Stomach (tissue), 9 donors: ENCODE measurements around the gene DGCR6L. TPM values are rescaled to one million over a fixed set of nuclear protein-coding genes. Genes with fewer than 3 reads are reported as not detected.
"Not testable (repeated sequence)": the region's sequence is repeated elsewhere in the genome, so short reads cannot be mapped to it uniquely, and the experiment has no call there.

Source experiments
- DNase-seq, 2 donors: peaks; one replicate each; pipeline versions ENCODE4 v3.0.0 to v3.0.0-alpha.2; 2013 to 2019
- H3K27ac ChIP-seq, 5 donors: fragments of 200-600 bp in 4 of 5; sonication (generic) in 4 of 5; one replicate each; pipeline ENCODE4 v1.5.1; 2013 to 2019; ENCODE audit warnings: mild to moderate bottlenecking in 1 of 5, moderate library complexity in 1 of 5
- H3K27me3 ChIP-seq, 3 donors: fragments of 200-600 bp; sonication (generic); one replicate each; pipeline ENCODE4 v1.5.1; 2017 to 2019; ENCODE audit warnings: mixed run types in 1 of 3
- H3K36me3 ChIP-seq, 4 donors: fragments of 200-600 bp; sonication (generic); 1 replicate in 3 of 4; 2 replicates in 1 of 4; pipeline ENCODE4 v1.5.1; 2016 to 2019
- H3K4me1 ChIP-seq, 4 donors: fragments of 200-600 bp; sonication (generic); one replicate each; pipeline ENCODE4 v1.5.1; 2016 to 2019
- H3K4me3 ChIP-seq, 4 donors: fragments of 200-600 bp; sonication (generic) in 3 of 4; one replicate each; pipeline ENCODE4 v1.5.1; 2016 to 2019; ENCODE audit warnings: mild to moderate bottlenecking in 1 of 4
- H3K9me3 ChIP-seq, 4 donors: fragments of 200-600 bp; sonication (generic); one replicate each; pipeline ENCODE4 v1.5.1; 2016 to 2019
- EP300 ChIP-seq: sonication (generic); formaldehyde crosslinking; IDR thresholded peaks from one replicate; pipeline ENCODE4 v1.6.1; 2017; ENCODE audit warnings: antibody characterized with exemption
- POLR2A ChIP-seq, 4 donors: fragments of 450-650 bp; IDR thresholded peaks; one replicate each; pipeline ENCODE4 v1.6.1; 2016; ENCODE audit warnings: antibody characterized with exemption in 4 of 4, control low read depth in 2 of 4, mild to moderate bottlenecking in 1 of 4, moderate library complexity in 1 of 4
- POLR2AphosphoS5 ChIP-seq, 3 donors: sonication (generic); formaldehyde crosslinking; IDR thresholded peaks; one replicate each; pipeline ENCODE4 v1.6.1; 2016; ENCODE audit warnings: antibody characterized with exemption in 3 of 3
- WGBS, 5 donors: extraction: QIAGEN DNeasy Blood & Tissue Kit in 3 of 5; methylation state at CpG; one replicate each; pipeline versions ENCODE4 v1.1.5 to v1.1.7; 2013 to 2018; 5-methylcytosine and 5-hydroxymethylcytosine counted together
- intact Hi-C: fragments of 100-400 bp; cut with DNase I; formaldehyde crosslinking; loops from one replicate; pipeline ENCODE4 v1.15.1; 2023; ENCODE audit warnings: low total_unique reads
- polyA plus RNA-seq, 3 donors: library from polyadenylated mRNA; stranded (reverse); fragments of 200-250 nt; gene quantifications; one replicate each; pipeline ENCODE4 v1.2.3, GENCODE V29; 2013
- total RNA-seq, 5 donors: library from RNA; depleted of rRNA; stranded (reverse); fragments of >200 nt; gene quantifications; one replicate each; pipeline versions ENCODE4 v1.1.0 to v1.2.3, GENCODE V29; 2014 to 2016
- TF ChIP-seq, protein P1 (sequence below), 7 experiments: fragments of 450-650 bp in 4 of 7; fragments of 200-600 bp in 3 of 7; sonication (generic) in 3 of 7; IDR thresholded peaks; one replicate each; pipeline ENCODE4 v1.5.1; 2016 to 2019; ENCODE audit warnings: antibody characterized with exemption in 7 of 7, control low read depth in 2 of 7, mild to moderate bottlenecking in 1 of 7
- donor health status: healthy with polysubstance abuse.
- donor health status: Bipolar disorder and iron deficiency.
- donor health status: healthy.

DGCR6L gene
- total and polyA plus RNA-seq, 8 donors, result 21.4 to 148 (median 71.1) TPM

DNA sequence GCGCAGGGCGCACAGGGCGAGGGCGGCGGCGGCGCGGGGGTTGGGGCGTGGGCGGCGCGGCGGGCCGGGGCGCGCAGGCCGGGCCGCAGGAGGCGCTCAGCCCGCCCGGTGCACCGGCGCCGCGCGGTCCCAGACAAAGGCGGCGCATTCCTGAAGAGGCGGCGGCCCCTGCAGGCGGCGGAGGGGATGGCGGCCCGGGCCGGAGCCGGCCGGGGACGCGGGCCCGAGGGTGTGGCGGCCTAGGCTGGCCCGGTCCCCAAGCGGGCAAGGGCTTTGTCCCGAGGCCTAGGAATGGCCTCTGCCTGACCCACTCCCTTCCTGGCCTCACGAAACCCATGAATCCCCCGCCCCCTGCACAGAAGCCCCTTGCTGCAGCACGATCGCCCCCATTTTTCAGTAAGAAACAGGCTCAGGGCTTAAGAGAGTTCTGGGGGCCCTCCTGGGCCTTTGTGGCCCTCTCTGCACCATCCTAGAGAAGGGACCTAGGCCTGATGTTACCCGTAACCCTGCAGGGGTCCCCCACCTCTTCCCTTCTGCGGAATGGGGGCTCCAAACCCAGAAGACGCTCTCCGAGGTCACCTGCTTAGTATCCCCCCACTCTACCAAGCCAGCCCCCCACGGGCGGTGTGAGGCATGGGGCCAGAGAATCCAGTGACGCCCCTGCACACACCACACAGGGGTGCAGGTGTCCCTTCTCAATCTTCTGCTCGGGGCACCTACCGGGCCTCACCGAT is 51.4 kb downstream of the DGCR6L start, which contains the start of gene RTN4R:
RTN4R (minus strand) TSS at position 40 of the 734 bp plus-strand sequence. CDS start 226 bp downstream, outside the sequence.
- Histone ChIP-seq H3K4me3 (peak within 1 kb of the TSS; percentile 52 to 63 (median 56)), H3K4me1 (peaks cover 13 to 18% (median 16%) of the 10 kb centered on the region in 4 donors), H3K36me3 (no peaks in the 10 kb centered on the region), H3K27me3 (peaks cover 0 to 12% (median 8%) of the 10 kb centered on the region in 3 donors), H3K9me3 (no peaks in the 10 kb centered on the region), H3K27ac (peak within 1 kb of the TSS in 4 of 5 donors; percentile 12 to 72 (median 43))
- peak; percentile 75 to 89 for DNase-seq
- intact Hi-C loops, result no loop called here
- TF ChIP-seq POLR2AphosphoS5 (IDR thresholded peaks at IDR 0.05), result no peak
- TF ChIP-seq, protein P1, sequence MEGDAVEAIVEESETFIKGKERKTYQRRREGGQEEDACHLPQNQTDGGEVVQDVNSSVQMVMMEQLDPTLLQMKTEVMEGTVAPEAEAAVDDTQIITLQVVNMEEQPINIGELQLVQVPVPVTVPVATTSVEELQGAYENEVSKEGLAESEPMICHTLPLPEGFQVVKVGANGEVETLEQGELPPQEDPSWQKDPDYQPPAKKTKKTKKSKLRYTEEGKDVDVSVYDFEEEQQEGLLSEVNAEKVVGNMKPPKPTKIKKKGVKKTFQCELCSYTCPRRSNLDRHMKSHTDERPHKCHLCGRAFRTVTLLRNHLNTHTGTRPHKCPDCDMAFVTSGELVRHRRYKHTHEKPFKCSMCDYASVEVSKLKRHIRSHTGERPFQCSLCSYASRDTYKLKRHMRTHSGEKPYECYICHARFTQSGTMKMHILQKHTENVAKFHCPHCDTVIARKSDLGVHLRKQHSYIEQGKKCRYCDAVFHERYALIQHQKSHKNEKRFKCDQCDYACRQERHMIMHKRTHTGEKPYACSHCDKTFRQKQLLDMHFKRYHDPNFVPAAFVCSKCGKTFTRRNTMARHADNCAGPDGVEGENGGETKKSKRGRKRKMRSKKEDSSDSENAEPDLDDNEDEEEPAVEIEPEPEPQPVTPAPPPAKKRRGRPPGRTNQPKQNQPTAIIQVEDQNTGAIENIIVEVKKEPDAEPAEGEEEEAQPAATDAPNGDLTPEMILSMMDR (IDR thresholded peaks at IDR 0.05), result peak in 4 of 7 experiments; percentile 40 to 80 (median 65)
- 18 to 78% (median 30%) methylated on average over 11 to 51 of the region's 58 CpGs for WGBS, 5 donors

DNA sequence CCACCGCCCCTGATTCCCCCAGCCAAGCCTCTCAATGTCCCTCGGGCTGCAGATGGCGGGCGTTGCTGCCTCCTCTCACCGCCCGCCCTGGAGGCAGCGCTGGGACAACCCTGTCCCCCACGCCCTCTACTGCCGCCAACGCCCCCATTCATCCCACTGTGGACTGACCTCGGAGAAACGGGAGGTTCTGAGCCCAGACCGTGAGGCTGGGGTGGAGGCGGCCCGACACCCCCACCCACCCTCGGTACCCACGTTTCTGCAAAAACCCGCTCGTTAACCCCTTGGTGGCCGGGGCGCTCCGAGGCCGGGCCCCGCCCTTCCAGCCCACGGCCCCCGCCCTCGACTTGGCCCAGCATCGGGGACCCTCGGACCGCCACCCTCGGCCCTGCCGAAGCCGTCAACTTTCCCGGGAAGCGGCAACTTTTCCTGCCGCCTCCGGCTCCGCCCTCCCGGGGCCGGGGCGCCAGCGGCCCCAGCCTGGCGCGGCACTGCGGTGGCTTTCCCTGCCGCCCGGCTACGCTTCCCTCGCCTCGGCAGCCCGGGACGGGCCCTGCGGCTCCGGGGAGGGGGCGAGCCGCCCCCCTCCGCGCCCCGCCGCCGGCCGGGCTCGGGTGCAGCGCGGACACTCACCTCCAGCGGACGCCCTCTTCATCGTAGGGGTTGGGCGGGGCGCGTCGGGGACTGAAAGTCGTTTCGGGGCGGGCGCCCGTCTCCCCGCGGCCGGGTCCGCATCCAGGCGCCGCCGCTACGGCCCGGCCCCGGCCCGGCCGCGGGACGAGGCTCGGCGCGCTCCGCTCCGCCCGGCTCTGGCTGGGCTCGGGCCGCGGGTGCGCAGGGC is 52.2 kb downstream of the DGCR6L start:
- Histone ChIP-seq H3K27ac (peak overlapping the region in 4 of 5 donors; percentile 12 to 72 (median 43)), H3K4me3 (peak overlapping the region; percentile 52 to 63 (median 56)), H3K4me1 (peaks cover 13 to 18% (median 16%) of the 10 kb centered on the region in 4 donors), H3K9me3 (no peaks in the 10 kb centered on the region), H3K27me3 (peaks cover 0 to 12% (median 8%) of the 10 kb centered on the region in 3 donors), H3K36me3 (no peaks in the 10 kb centered on the region)
- TF ChIP-seq POLR2A (IDR thresholded peaks at IDR 0.05) (no peak), POLR2AphosphoS5 (IDR thresholded peaks at IDR 0.05) (no peak), EP300 (no peak)
- TF ChIP-seq, protein P1 (IDR thresholded peaks at IDR 0.05), result no peak
- DNase-seq, result peak; percentile 27 to 48
- intact Hi-C loops, result no loop called here
- 1 to 11% (median 1%) methylated on average over 24 to 101 of the region's 101 CpGs for WGBS, 5 donors

DNA sequence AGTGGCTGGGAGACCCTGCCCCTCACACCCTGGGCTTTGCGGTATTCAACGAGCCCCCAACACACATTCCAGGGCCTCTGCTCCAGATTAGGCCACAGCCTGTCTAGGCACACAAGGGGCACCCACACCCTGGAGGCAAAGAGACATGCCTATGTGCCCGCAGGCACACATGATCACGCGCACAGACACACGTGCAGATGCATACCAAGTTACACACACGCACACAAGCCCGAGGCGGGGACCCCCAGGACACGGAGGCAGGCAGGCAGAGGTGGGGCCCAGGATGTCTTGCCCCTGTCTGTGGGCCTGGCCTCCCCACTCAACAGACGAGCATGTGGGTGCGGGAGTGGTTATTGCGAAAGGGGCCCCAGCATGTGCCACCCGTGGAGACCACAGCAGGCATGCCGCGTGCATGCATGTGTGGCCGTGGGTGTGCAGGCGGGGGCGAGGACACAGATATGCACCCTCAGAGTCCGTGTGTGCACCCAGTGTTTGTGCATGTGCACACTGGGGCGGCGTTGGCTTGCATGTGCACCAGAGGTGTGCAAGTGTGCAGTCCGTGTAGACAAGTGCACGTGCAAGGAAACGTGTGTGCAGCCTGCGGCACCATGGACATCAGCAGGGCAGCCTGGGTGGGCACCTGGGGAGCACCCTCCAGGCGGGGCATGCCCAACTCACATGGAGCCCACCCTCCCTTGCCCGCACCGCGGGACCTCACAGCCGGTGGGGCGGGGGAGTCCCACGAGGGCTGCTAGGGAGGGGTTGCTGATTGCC is 53.0 kb downstream of the DGCR6L start:
- intact Hi-C loops, H3K27ac ChIP-seq, DNase-seq, H3K36me3 ChIP-seq, H3K9me3 ChIP-seq: not testable (repeated sequence)
- 50 to 68% (median 65%) methylated on average over 6 to 33 of the region's 33 CpGs for WGBS, 5 donors
- H3K27me3 ChIP-seq, result peaks cover 0 to 12% (median 8%) of the 10 kb centered on the region in 3 donors
- H3K4me1 ChIP-seq, result peaks cover 13 to 18% (median 16%) of the 10 kb centered on the region in 4 donors
- peak overlapping the region; percentile 52 to 63 (median 56) for H3K4me3 ChIP-seq

DNA sequence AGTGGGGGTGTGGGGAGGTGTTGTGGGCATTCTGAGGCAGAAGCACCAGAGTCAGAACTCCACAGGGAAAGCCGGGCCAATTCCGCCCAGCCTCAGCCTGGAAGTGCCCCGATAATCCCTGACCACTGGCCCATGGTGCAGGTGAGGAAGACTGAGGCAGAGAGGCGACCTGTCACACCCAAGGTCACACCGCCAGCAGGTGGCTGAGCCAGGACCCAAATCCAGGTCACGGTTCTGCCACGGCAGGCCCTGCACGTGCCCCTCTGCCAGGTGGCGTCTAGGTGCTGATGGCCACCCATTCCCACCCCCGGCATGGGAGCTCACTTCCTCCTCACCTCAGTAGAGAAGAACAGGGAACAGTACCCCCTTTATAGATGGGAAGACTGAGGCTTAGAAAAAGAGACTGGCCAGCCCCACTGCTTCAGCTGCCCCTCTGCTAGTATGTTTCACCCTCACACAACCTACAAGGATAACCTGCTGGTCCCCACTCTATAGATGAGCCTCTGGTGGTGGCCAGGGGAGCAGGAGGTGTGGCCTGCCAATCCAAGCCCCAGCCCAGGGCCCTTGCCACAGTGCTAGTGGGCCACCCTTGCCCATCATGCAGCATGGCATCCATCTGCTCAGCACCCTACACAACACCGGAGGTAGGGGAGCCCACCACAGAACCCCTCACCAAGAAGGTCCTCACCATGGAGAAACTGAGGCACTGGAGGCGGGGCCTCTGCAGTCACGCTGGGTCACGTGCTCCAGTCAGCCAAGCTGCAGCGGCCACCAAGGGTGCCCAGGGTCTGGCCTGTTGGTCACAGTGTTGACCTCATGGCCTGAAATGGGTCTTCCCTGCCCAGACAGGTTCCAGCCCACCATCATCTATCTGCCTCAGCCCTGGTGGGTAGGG is 53.8 kb downstream of the DGCR6L start:
- H3K4me3 ChIP-seq, H3K9me3 ChIP-seq, H3K27ac ChIP-seq, intact Hi-C loops, H3K36me3 ChIP-seq, DNase-seq: not testable (repeated sequence)
- WGBS, 5 donors, result 90 to 95% (median 92%) methylated on average over 10 to 15 of the region's 15 CpGs
- Histone ChIP-seq H3K27me3 (peaks cover 0 to 12% (median 8%) of the 10 kb centered on the region in 3 donors), H3K4me1 (peaks cover 13 to 18% (median 16%) of the 10 kb centered on the region in 4 donors)
